SK-N-SH (cell line): ENCODE results near the gene GSTM2. TPM values are rescaled to one million over a fixed set of nuclear protein-coding genes. Genes with fewer than 3 reads are reported as not detected.
"Not testable (repeated sequence)": the region's sequence is repeated elsewhere in the genome, so short reads cannot be mapped to it uniquely, and the experiment has no call there.

Source experiments
- CTCF ChIA-PET: fragments of 300-600, 350-600 bp; formaldehyde crosslinking; extraction: SDS; loops from one replicate; lab custom pipeline; 2021; lab: Yijun Ruan, JAX
- POLR2A ChIA-PET: fragments of 350-600 bp; sonication (Branson Sonifier 250); formaldehyde crosslinking; extraction: SDS; loops from one replicate; lab custom pipeline; 2020; ENCODE audit warnings: antibody characterized with exemption, inconsistent platforms; lab: Yijun Ruan, JAX
- DNase-seq: peaks from one replicate; pipeline ENCODE4 v3.0.0; 2012
- H2AFZ ChIP-seq: fragments of 200-600 bp; sonication (generic); 2 replicates; pipeline ENCODE4 v1.8.1; 2016; ENCODE audit warnings: antibody characterized with exemption, mild to moderate bottlenecking, low read depth
- H3F3A ChIP-seq: fragments of 200-600 bp; sonication (generic); replicated peaks from 2 replicates; pipeline ENCODE3; 2016; ENCODE audit warnings: antibody characterized with exemption, mild to moderate bottlenecking; ENCODE audit not compliant: insufficient read depth
- H3K27ac ChIP-seq, 2 experiments: fragments of 200-500 bp in 1 of 2; fragments of 200-600 bp in 1 of 2; sonication (Bioruptor generic) in 1 of 2; sonication (generic), shearing (Covaris generic) in 1 of 2; 2 replicates each; pipeline versions ENCODE4 v1.5.1 to v1.6.1; 2014 to 2016; ENCODE audit warnings: low read depth in 2 of 2, inconsistent platforms in 1 of 2, low read length in 1 of 2, mild to moderate bottlenecking in 1 of 2, mixed read lengths in 1 of 2
- H3K27me3 ChIP-seq: fragments of 200-600 bp; sonication (generic), shearing (Covaris generic); 2 replicates; pipeline ENCODE4 v1.6.1; 2016; ENCODE audit warnings: mixed run types; ENCODE audit not compliant: insufficient read depth
- H3K36me3 ChIP-seq, 2 experiments: fragments of 200-500 bp in 1 of 2; fragments of 200-600 bp in 1 of 2; sonication (Bioruptor generic) in 1 of 2; sonication (generic) in 1 of 2; replicated peaks in 1 of 2; 2 replicates each; pipeline versions ENCODE3 to v1.5.1; 2014 to 2016; ENCODE audit warnings: low read length in 1 of 2, mild to moderate bottlenecking in 1 of 2; ENCODE audit not compliant: insufficient read depth in 2 of 2, control insufficient read depth in 1 of 2
- H3K4me1 ChIP-seq, 2 experiments: fragments of 200-500 bp in 1 of 2; fragments of 200-600 bp in 1 of 2; sonication (Bioruptor generic) in 1 of 2; sonication (generic), shearing (Covaris generic) in 1 of 2; 2 replicates each; pipeline versions ENCODE4 v1.5.1 to v1.6.1; 2014 to 2016; ENCODE audit warnings: low read depth in 1 of 2, low read length in 1 of 2, mixed run types in 1 of 2; ENCODE audit not compliant: insufficient read depth in 2 of 2, control insufficient read depth in 1 of 2
- H3K4me2 ChIP-seq: fragments of 200-600 bp; sonication (generic), shearing (Covaris generic); 2 replicates; pipeline ENCODE4 v1.6.1; 2017; ENCODE audit warnings: mixed run types
- H3K4me3 ChIP-seq, 2 experiments: fragments of 200-500 bp in 1 of 2; fragments of 200-600 bp in 1 of 2; sonication (Bioruptor generic) in 1 of 2; sonication (generic), shearing (Covaris generic) in 1 of 2; 2 replicates each; pipeline versions ENCODE4 v1.5.1 to v1.8.1; 2014 to 2016; ENCODE audit warnings: low read depth in 2 of 2, inconsistent platforms in 1 of 2, low read length in 1 of 2, mild to moderate bottlenecking in 1 of 2, mixed read lengths in 1 of 2, moderate library complexity in 1 of 2
- H3K79me2 ChIP-seq: fragments of 200-600 bp; sonication (generic); 2 replicates; pipeline ENCODE4 v1.8.1; 2017; ENCODE audit warnings: mild to moderate bottlenecking; ENCODE audit not compliant: insufficient read depth
- H3K9ac ChIP-seq: fragments of 200-600 bp; sonication (generic); 2 replicates; pipeline ENCODE4 v1.6.1; 2017; ENCODE audit warnings: mixed run types
- H3K9me2 ChIP-seq: fragments of 200-600 bp; sonication (generic); 2 replicates; pipeline ENCODE4 v1.6.1; 2017; ENCODE audit warnings: mixed run types
- H3K9me3 ChIP-seq: fragments of 200-600 bp; sonication (generic); 2 replicates; pipeline ENCODE4 v1.6.1; 2017; ENCODE audit warnings: mixed run types, mild to moderate bottlenecking, moderate library complexity
- H4K20me1 ChIP-seq: fragments of 200-600 bp; sonication (generic); 2 replicates; pipeline ENCODE4 v1.6.1; 2017; ENCODE audit warnings: mild to moderate bottlenecking, mixed run types; ENCODE audit not compliant: insufficient read depth
- EP300 ChIP-seq, 2 experiments: IDR thresholded peaks; 2 replicates each; pipeline versions ENCODE4 v1.4.0 to v1.6.1; 2012; ENCODE audit warnings: borderline replicate concordance in 1 of 2, low read depth in 1 of 2, low read length in 1 of 2
- EZH2phosphoT487 ChIP-seq: fragments of 200-600 bp; sonication (generic); IDR thresholded peaks from 2 replicates; pipeline ENCODE4 v1.6.1; 2017; ENCODE audit warnings: low read depth, mixed run types, mild to moderate bottlenecking, antibody characterized with exemption, moderate library complexity, borderline replicate concordance
- MXI1 ChIP-seq: IDR thresholded peaks from 2 replicates; pipeline ENCODE4 v1.6.1; 2012; ENCODE audit warnings: mild to moderate bottlenecking, low read depth, low read length, improper control_type of control experiment
- RAD21 ChIP-seq: IDR thresholded peaks from 2 replicates; pipeline ENCODE4 v1.6.1; 2012; ENCODE audit warnings: mild to moderate bottlenecking, low read length
- WGBS: methylation state at CpG from one replicate; pipeline ENCODE4 v1.1.6; 2017; ENCODE audit warnings: low lambda C conversion rate; 5-methylcytosine and 5-hydroxymethylcytosine counted together
- polyA plus RNA-seq, 3 experiments: library from polyadenylated mRNA; depleted of rRNA; stranded (reverse); fragments of >200 nt; gene quantifications; 2 replicates each; pipeline ENCODE4 v1.2.3, GENCODE V29; 2012
- TF ChIP-seq, protein P1 (sequence below): fragments of 150-350 bp; IDR thresholded peaks from 2 replicates; pipeline ENCODE4 v1.6.1; 2017; ENCODE audit warnings: antibody characterized with exemption, low read length, low read depth, borderline replicate concordance

Gene GSTM2
- polyA plus RNA-seq, 1 of the 3 experiments (the other 2 are of a cell fraction) = 70.2 TPM

DNA sequence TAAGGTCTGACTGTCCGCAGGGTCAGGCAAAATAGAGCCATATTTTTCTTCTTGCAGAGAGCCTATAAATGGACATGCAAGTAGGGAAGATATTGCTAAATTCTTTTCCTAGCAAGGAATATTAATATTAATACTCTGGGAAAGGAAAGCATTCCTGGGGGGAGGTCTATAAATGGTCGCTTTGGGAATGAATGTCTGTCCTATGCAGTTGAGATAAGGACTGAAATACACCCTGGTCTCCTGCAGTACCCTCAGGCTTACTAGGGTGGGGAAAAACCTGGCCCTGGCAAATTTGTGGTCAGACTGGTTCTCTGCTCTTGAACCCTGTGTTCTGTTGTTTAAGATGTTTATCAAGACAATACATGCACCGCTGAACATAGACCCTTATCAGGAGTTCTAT is 35.1 kb downstream of the GSTM2 start:
- H4K20me1 ChIP-seq, DNase-seq, H3K4me3 ChIP-seq, H3K9ac ChIP-seq, H3K9me2 ChIP-seq, H3K27ac ChIP-seq, H2AFZ ChIP-seq, H3F3A ChIP-seq, POLR2A ChIA-PET, H3K36me3 ChIP-seq, H3K79me2 ChIP-seq, CTCF ChIA-PET, H3K27me3 ChIP-seq, H3K4me2 ChIP-seq, H3K9me3 ChIP-seq, H3K4me1 ChIP-seq: not testable (repeated sequence)
- WGBS = 66% methylated on average over 3 of the region's 3 CpGs

DNA sequence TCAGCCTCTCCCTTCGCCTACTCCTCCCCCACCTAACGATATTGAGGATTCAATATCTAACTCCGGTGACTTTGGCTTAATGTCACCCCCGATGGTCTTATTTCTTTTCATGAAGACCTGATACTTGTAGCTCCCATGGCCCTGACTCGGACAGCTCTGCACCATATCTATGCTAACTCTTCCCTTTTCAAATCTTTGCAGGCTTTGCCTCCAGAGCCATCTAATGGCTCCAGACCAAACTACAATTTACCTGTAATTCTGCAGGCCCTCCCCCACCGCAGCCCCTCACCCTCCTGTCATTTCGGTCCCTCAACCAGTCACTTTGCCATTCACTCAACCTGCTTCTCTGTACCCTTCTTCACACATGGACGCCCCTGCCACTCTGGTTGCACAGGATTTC is 36.3 kb downstream of the GSTM2 start:
- DNase-seq = no peak
- Histone ChIP-seq H3K9ac (no peak overlapping the region), H3K9me3 (no peaks in the 10 kb centered on the region), H3K4me2 (no peak overlapping the region), H3K4me3 (no peak overlapping the region), H3K36me3 (no peaks in the 10 kb centered on the region), H3K4me1 (no peaks in the 10 kb centered on the region; a peak in 1 of 4 replicates), H3K27me3 (no peaks in the 10 kb centered on the region), H3K9me2 (no peaks in the 10 kb centered on the region), H3F3A (no peaks in the 10 kb centered on the region), H3K79me2 (no peaks in the 10 kb centered on the region), H2AFZ (no peak overlapping the region), H3K27ac (no peak overlapping the region), H4K20me1 (no peaks in the 10 kb centered on the region)
- ChIA-PET POLR2A (no interaction called here), CTCF (interaction anchor here (1.1 kb wide), 1 partner anchor 54 kb away, joined by 3 read pairs; no protein-coding TSS in a partner anchor)
- TF ChIP-seq EP300 (IDR thresholded peaks at IDR 0.05; ENCODE audit: borderline replicate concordance in 1 of 2, low read depth in 1 of 2, low read length in 1 of 2) = no peak
- TF ChIP-seq RAD21 = 0 out of 2 replicates have a peak, but pooled peaks have one; percentile 6
- 44% methylated on average over 8 of the region's 8 CpGs for WGBS

DNA sequence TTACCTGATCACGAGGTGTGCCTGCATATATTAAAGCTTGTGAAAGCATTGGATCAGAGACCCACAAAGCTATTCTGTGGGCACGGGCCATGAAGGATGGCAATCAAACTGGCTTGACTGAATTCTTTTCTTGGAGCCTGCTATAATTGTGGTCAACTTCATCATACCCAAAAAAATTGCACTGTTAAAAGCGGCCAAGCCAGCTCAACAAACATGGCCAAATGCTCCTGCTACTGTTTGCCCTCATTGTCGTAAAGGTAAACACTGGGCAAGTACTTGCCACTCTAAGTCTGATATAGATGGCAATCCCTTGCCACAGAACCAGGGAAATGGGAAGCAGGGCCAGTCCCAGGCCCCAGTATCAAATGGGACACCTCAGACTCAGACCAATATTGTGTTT is 37.6 kb downstream of the GSTM2 start:
- no peak for DNase-seq
- no peaks in the 10 kb centered on the region for H3F3A ChIP-seq
- H3K27ac ChIP-seq = no peak overlapping the region
- H3K4me1 ChIP-seq = no peaks in the 10 kb centered on the region; a peak in 1 of 4 replicates
- H4K20me1 ChIP-seq = no peaks in the 10 kb centered on the region
- POLR2A ChIA-PET = no interaction called here
- H3K9me2 ChIP-seq = no peaks in the 10 kb centered on the region
- 38% methylated on average over 4 of the region's 4 CpGs for WGBS
- no peaks in the 10 kb centered on the region for H3K9me3 ChIP-seq
- no peak overlapping the region for H3K9ac ChIP-seq
- TF ChIP-seq, protein P1, sequence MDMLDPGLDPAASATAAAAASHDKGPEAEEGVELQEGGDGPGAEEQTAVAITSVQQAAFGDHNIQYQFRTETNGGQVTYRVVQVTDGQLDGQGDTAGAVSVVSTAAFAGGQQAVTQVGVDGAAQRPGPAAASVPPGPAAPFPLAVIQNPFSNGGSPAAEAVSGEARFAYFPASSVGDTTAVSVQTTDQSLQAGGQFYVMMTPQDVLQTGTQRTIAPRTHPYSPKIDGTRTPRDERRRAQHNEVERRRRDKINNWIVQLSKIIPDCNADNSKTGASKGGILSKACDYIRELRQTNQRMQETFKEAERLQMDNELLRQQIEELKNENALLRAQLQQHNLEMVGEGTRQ = no peak
- TF ChIP-seq EZH2phosphoT487 = no peak
- TF ChIP-seq MXI1 = no peak
- no peak overlapping the region for H2AFZ ChIP-seq
- H3K4me3 ChIP-seq = no peak overlapping the region
- no peak overlapping the region for H3K4me2 ChIP-seq
- H3K27me3 ChIP-seq = no peaks in the 10 kb centered on the region
- CTCF ChIA-PET = interaction anchor here (1.2 kb wide), 1 partner anchor 68 kb away, joined by 3 read pairs; no protein-coding TSS in a partner anchor
- H3K79me2 ChIP-seq = no peaks in the 10 kb centered on the region
- H3K36me3 ChIP-seq = no peaks in the 10 kb centered on the region

DNA sequence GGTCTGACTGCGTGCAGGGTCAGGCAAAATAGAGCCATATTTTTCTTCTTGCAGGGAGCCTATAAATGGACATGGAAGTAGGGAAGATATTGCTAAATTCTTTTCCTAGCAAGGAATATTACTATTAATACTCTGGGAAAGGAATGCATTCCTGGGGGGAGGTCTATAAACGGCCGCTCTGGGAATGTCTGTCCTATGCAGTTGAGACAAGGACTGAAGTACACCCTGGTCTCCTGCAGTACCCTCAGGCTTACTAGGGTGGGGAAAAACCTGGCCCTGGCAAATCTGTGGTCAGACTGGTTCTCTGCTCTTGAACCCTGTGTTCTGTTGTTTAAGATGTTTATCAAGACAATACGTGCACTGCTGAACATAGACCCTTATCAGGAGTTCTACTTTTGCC is 41.1 kb downstream of the GSTM2 start:
- H3K36me3 ChIP-seq, H3K4me1 ChIP-seq, H2AFZ ChIP-seq, H3K9me2 ChIP-seq, H3F3A ChIP-seq, H3K27ac ChIP-seq, H3K9ac ChIP-seq, H3K4me3 ChIP-seq, H3K4me2 ChIP-seq, H4K20me1 ChIP-seq, DNase-seq, POLR2A ChIA-PET, CTCF ChIA-PET, H3K9me3 ChIP-seq, H3K79me2 ChIP-seq, H3K27me3 ChIP-seq: not testable (repeated sequence)
- WGBS = 56% methylated on average over 4 of the region's 4 CpGs

DNA sequence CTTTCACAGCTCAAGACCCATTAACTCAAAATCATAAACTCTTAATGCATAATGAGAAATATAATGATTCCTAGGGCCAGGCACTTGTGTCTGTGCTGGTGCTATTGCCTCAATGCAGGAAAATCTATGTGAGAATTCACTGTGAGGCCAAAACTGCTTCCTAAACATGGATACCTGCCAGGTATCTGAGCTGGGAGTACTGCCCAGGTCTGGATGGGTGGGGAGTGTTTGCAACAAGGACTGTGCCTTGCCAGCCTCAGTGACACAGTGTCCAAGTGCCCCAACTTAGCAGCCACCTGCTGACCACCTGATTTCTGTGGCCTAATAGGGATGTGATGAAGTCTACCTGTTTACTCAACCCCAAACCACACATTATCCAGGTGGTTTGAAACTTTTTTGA is 42.0 kb downstream of the GSTM2 start:
- CTCF ChIA-PET = not testable (repeated sequence)

More for the DNA sequence above, 42.0 kb downstream of the GSTM2 start:
- H2AFZ ChIP-seq, H3F3A ChIP-seq, H3K36me3 ChIP-seq, H4K20me1 ChIP-seq, H3K4me1 ChIP-seq, H3K27me3 ChIP-seq, H3K9ac ChIP-seq, H3K9me3 ChIP-seq, POLR2A ChIA-PET, H3K4me3 ChIP-seq, H3K4me2 ChIP-seq, H3K27ac ChIP-seq, DNase-seq, H3K79me2 ChIP-seq, H3K9me2 ChIP-seq: not testable (repeated sequence)
